ENCODE data around the gene MAP3K4. TPM values are rescaled to one million over a fixed set of nuclear protein-coding genes. Genes with fewer than 3 reads are reported as not detected.

MAP3K4 gene
- total RNA-seq, 1 donor from 2014 or later, result 63.3 TPM

- Mint-ChIP-seq H3K27ac (ENCODE audit: unreplicated experiment) (peak overlapping the region; percentile 92), H3K27me3 (ENCODE audit: unreplicated experiment) (peaks cover 12% of the 10 kb centered on the region), H3K4me3 (ENCODE audit: unreplicated experiment) (peak overlapping the region; percentile 93), H3K36me3 (ENCODE audit: unreplicated experiment) (peaks cover 3% of the 10 kb centered on the region), H3K9me3 (ENCODE audit: unreplicated experiment) (peaks cover 17% of the 10 kb centered on the region), H3K4me1 (ENCODE audit: low read depth, unreplicated experiment) (peaks cover 28% of the 10 kb centered on the region)
- TF ChIP-seq CTCF (IDR thresholded peaks at IDR 0.05; ENCODE audit: partially characterized antibody, unreplicated experiment), result no peak
- peak; percentile 77 for DNase-seq
Observed at GRCh38 chr6:160992061-160992979, 751 bp downstream of the MAP3K4 start.

GRCh38 chr6:160992980-160993314 is 1.4 kb downstream of the MAP3K4 start:
- no peak for DNase-seq
- peaks cover 17% of the 10 kb centered on the region for H3K9me3 Mint-ChIP-seq (ENCODE audit: unreplicated experiment)
- H3K27me3 Mint-ChIP-seq (ENCODE audit: unreplicated experiment), result peaks cover 12% of the 10 kb centered on the region
- peaks cover 3% of the 10 kb centered on the region for H3K36me3 Mint-ChIP-seq (ENCODE audit: unreplicated experiment)
- no peak for TF ChIP-seq CTCF (IDR thresholded peaks at IDR 0.05; ENCODE audit: partially characterized antibody, unreplicated experiment)
- H3K27ac Mint-ChIP-seq (ENCODE audit: unreplicated experiment), result peak overlapping the region; percentile 92
- peaks cover 25% of the 10 kb centered on the region for H3K4me1 Mint-ChIP-seq (ENCODE audit: low read depth, unreplicated experiment)
- H3K4me3 Mint-ChIP-seq (ENCODE audit: unreplicated experiment), result peak overlapping the region; percentile 93

GRCh38 chr6:160995271-160995670 is 3.7 kb downstream of the MAP3K4 start:
- H3K4me3 Mint-ChIP-seq (ENCODE audit: unreplicated experiment), result peak overlapping the region; percentile 15
- no peak for TF ChIP-seq CTCF (IDR thresholded peaks at IDR 0.05; ENCODE audit: partially characterized antibody, unreplicated experiment)

GRCh38 chr6:160996131-160996601 is 4.6 kb downstream of the MAP3K4 start:
- Mint-ChIP-seq H3K9me3 (ENCODE audit: unreplicated experiment) (peaks cover 14% of the 10 kb centered on the region), H3K4me1 (ENCODE audit: low read depth, unreplicated experiment) (peaks cover 21% of the 10 kb centered on the region), H3K36me3 (ENCODE audit: unreplicated experiment) (peaks cover 3% of the 10 kb centered on the region), H3K27ac (ENCODE audit: unreplicated experiment) (no peak overlapping the region), H3K27me3 (ENCODE audit: unreplicated experiment) (peaks cover 10% of the 10 kb centered on the region), H3K4me3 (ENCODE audit: unreplicated experiment) (peak overlapping the region; percentile 22)
- no peak for DNase-seq
- no peak for TF ChIP-seq CTCF (IDR thresholded peaks at IDR 0.05; ENCODE audit: partially characterized antibody, unreplicated experiment)

More at GRCh38 chr6:160995271-160995670, 3.7 kb downstream of the MAP3K4 start:
- Mint-ChIP-seq H3K27ac (ENCODE audit: unreplicated experiment) (no peak overlapping the region), H3K9me3 (ENCODE audit: unreplicated experiment) (peaks cover 17% of the 10 kb centered on the region), H3K36me3 (ENCODE audit: unreplicated experiment) (peaks cover 3% of the 10 kb centered on the region), H3K4me1 (ENCODE audit: low read depth, unreplicated experiment) (peaks cover 21% of the 10 kb centered on the region), H3K27me3 (ENCODE audit: unreplicated experiment) (peaks cover 12% of the 10 kb centered on the region)
- DNase-seq, result peak; percentile 56

- Mint-ChIP-seq H3K36me3 (ENCODE audit: unreplicated experiment) (no peaks in the 10 kb centered on the region), H3K27me3 (ENCODE audit: unreplicated experiment) (peaks cover 4% of the 10 kb centered on the region), H3K4me3 (ENCODE audit: unreplicated experiment) (no peak overlapping the region), H3K27ac (ENCODE audit: unreplicated experiment) (no peak overlapping the region), H3K4me1 (ENCODE audit: low read depth, unreplicated experiment) (peaks cover 18% of the 10 kb centered on the region), H3K9me3 (ENCODE audit: unreplicated experiment) (peaks cover 5% of the 10 kb centered on the region)
- DNase-seq, result no peak
- TF ChIP-seq CTCF (IDR thresholded peaks at IDR 0.05; ENCODE audit: partially characterized antibody, unreplicated experiment), result no peak
Observed at GRCh38 chr6:160998217-160998616, 6.6 kb downstream of the MAP3K4 start.
